CD8-positive, alpha-beta memory T cell (primary cell): ENCODE results near the gene COX5A. TPM values are rescaled to one million over a fixed set of nuclear protein-coding genes. Genes with fewer than 3 reads are reported as not detected.
A peak's percentile ranks its signal among the peaks of the same experiment; 100 is the strongest.

Experiments used
- CTCF ChIA-PET: fragments of 350-600 bp; sonication (Branson Sonifier 250); formaldehyde crosslinking; loops from one replicate; lab custom pipeline; 2021; ENCODE audit warnings: antibody characterized with exemption; lab: Charles Lee
- POLR2A ChIA-PET: fragments of 350-600 bp; sonication (Branson Sonifier 250); formaldehyde crosslinking; loops from one replicate; lab custom pipeline; 2021; ENCODE audit warnings: antibody characterized with exemption; lab: Charles Lee
- DNase-seq, 5 donors: peaks; one replicate each; pipeline versions ENCODE4 v3.0.0 to v3.0.0-alpha.2; 2020 to 2022; ENCODE audit warnings: mixed read lengths in 1 of 5
- H3K27ac ChIP-seq: one replicate; pipeline ENCODE4 v1.7.0; 2013; ENCODE audit warnings: low read depth, mild to moderate bottlenecking, low read length, moderate library complexity
- H3K27me3 ChIP-seq: 2 replicates; pipeline ENCODE4 v1.7.0; 2013; ENCODE audit warnings: low read length, mild to moderate bottlenecking; ENCODE audit not compliant: insufficient read depth, poor library complexity, severe bottlenecking
- H3K36me3 ChIP-seq: 2 replicates; pipeline ENCODE4 v1.7.0; 2013; ENCODE audit warnings: mild to moderate bottlenecking, low read length, moderate library complexity; ENCODE audit not compliant: insufficient read depth
- H3K4me1 ChIP-seq: 2 replicates; pipeline ENCODE4 v1.7.0; 2013; ENCODE audit warnings: mild to moderate bottlenecking, low read length, moderate library complexity; ENCODE audit not compliant: insufficient read depth
- H3K4me3 ChIP-seq: 2 replicates; pipeline ENCODE4 v1.7.0; 2013; ENCODE audit warnings: mild to moderate bottlenecking, low read length
- H3K9me3 ChIP-seq: 2 replicates; pipeline ENCODE4 v1.7.0; 2013; ENCODE audit warnings: mild to moderate bottlenecking, low read length
- H3K27ac Mint-ChIP-seq, 8 donors: one replicate each; pipeline ENCODE4 v1.8.0; 2020 to 2021; ENCODE audit warnings: mixed read lengths in 8 of 8, mild to moderate bottlenecking in 6 of 8, inconsistent platforms in 3 of 8, moderate library complexity in 3 of 8
- H3K27me3 Mint-ChIP-seq, 2 donors: one replicate each; pipeline ENCODE4 v1.8.0; 2020 to 2021; ENCODE audit warnings: mixed read lengths in 2 of 2, mild to moderate bottlenecking in 1 of 2, moderate library complexity in 1 of 2
- H3K36me3 Mint-ChIP-seq, 3 donors: one replicate each; pipeline ENCODE4 v1.8.0; 2020 to 2021; ENCODE audit warnings: mixed read lengths in 3 of 3, inconsistent platforms in 1 of 3, mild to moderate bottlenecking in 1 of 3
- H3K4me1 Mint-ChIP-seq, 3 donors: one replicate each; pipeline ENCODE4 v1.8.0; 2020 to 2021; ENCODE audit warnings: mixed read lengths in 3 of 3, inconsistent platforms in 1 of 3, mild to moderate bottlenecking in 1 of 3
- H3K4me3 Mint-ChIP-seq, 7 donors: one replicate each; pipeline ENCODE4 v1.8.0; 2020 to 2021; ENCODE audit warnings: mixed read lengths in 7 of 7, mild to moderate bottlenecking in 6 of 7, moderate library complexity in 4 of 7, inconsistent platforms in 2 of 7
- H3K9me3 Mint-ChIP-seq, 5 donors: one replicate each; pipeline ENCODE4 v1.8.0; 2020 to 2022; ENCODE audit warnings: mixed read lengths in 5 of 5, mild to moderate bottlenecking in 3 of 5, moderate library complexity in 2 of 5, inconsistent platforms in 1 of 5
- polyA plus RNA-seq: library from polyadenylated mRNA; unstranded; fragments of 300-500 nt; fragmentation: Illumina TruSeq; gene quantifications from one replicate; pipeline ENCODE4 v1.2.3, GENCODE V29; 2021
- total RNA-seq, 2 experiments: library from RNA; stranded (reverse); gene quantifications; one replicate each; pipeline ENCODE4 v1.2.3, GENCODE V29; 2021

COX5A gene
- total and polyA plus RNA-seq, 3 experiments from 2014 or later, result 326 to 362 (median 351) TPM

DNA sequence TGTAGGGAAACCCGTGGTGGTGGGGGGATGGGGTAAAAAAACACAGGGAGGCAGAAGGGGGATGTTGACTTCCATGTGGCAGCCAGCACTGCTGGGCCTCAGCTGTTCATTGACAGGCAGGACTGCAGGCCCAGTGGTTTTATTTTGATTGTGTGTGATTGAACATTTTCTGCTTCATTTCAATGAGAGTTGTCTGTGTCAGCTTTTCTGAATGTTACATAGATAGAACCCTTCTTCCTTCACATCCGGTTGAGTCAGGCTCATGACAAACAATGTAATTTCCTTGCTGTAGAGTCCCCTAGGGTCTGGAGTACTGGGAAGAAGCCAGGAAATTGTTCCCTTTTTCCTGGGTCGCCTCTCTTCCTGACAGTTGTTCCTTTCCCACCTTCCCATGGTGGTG, 26.9 kb upstream of the COX5A start:
- no peak overlapping the region for H3K27ac ChIP-seq
- no peaks in the 10 kb centered on the region for H3K4me1 ChIP-seq
- peaks cover 4% of the 10 kb centered on the region for H3K27me3 ChIP-seq
- H3K9me3 Mint-ChIP-seq, result no peaks in the 10 kb centered on the region
- no peak for DNase-seq
- POLR2A ChIA-PET, result no interaction called here
- no peaks in the 10 kb centered on the region for H3K9me3 ChIP-seq
- H3K36me3 Mint-ChIP-seq, result no peaks in the 10 kb centered on the region
- no peak overlapping the region for H3K4me3 Mint-ChIP-seq
- no peaks in the 10 kb centered on the region for H3K36me3 ChIP-seq
- H3K27ac Mint-ChIP-seq, result peak overlapping the region in 1 of 8 donors; percentile 72
- H3K27me3 Mint-ChIP-seq, result peaks cover 5 to 11% of the 10 kb centered on the region in 2 donors
- no peaks in the 10 kb centered on the region for H3K4me1 Mint-ChIP-seq
- H3K4me3 ChIP-seq, result no peak overlapping the region
- CTCF ChIA-PET, result no interaction called here

DNA sequence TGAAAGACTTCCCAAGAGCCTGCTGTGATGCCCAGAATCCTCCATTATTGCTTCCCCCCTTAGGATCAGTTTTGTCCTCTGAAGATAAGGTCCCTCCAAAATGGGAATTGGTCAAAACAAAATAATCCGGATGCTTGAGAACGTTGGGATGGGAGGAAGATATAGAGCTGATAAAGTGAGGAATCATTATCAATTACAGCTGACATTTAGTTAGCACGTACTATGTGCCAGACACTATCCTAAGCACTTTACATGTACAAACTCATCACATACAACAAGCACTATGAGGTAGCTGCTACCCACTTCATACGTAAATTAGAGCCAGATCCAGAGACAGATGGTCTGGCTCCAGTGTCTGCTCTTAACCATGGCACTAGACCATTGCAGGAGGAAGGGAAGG, 25.3 kb upstream of the COX5A start:
- peaks cover 11 to 15% (median 12%) of the 10 kb centered on the region in 3 donors for H3K4me1 Mint-ChIP-seq
- no peaks in the 10 kb centered on the region for H3K36me3 Mint-ChIP-seq
- CTCF ChIA-PET, result interaction anchor here (1.3 kb wide), 1 partner anchor 192 kb away, joined by 3 read pairs; no protein-coding TSS in a partner anchor
- no peaks in the 10 kb centered on the region for H3K9me3 ChIP-seq
- no peaks in the 10 kb centered on the region for H3K9me3 Mint-ChIP-seq
- H3K27ac ChIP-seq, result no peak overlapping the region
- H3K27ac Mint-ChIP-seq, result no peak overlapping the region
- H3K36me3 ChIP-seq, result no peaks in the 10 kb centered on the region
- H3K4me1 ChIP-seq, result peaks cover 7% of the 10 kb centered on the region
- peaks cover 18 to 26% of the 10 kb centered on the region in 2 donors for H3K27me3 Mint-ChIP-seq
- DNase-seq, result no peak
- no peak overlapping the region for H3K4me3 ChIP-seq
- H3K4me3 Mint-ChIP-seq, result no peak overlapping the region
- peaks cover 20% of the 10 kb centered on the region for H3K27me3 ChIP-seq
- POLR2A ChIA-PET, result no interaction called here

DNA sequence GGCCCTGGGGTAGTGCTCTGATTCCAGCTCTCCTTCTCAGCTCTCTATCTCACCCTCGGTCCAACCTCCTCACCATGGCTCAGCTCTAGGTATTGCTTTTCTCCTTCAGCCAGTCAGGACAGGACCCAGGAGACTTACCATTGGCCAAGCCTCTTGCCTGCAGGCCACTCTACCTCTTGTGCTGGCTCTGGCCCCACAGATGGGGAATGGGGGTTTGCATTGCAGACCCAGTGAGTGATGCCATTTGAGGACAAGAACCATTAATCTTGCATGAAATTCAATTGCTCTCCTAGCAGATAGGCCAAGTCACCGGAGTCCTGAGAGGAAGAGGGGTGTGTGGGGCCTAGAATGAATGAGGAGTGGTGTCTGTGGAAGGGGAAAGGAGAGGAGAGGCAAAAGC, 24.8 kb upstream of the COX5A start:
- peaks cover 15 to 20% (median 16%) of the 10 kb centered on the region in 3 donors for H3K4me1 Mint-ChIP-seq
- DNase-seq, result no peak
- no peak overlapping the region for H3K27ac Mint-ChIP-seq
- no peak overlapping the region for H3K27ac ChIP-seq
- peaks cover 11% of the 10 kb centered on the region for H3K4me1 ChIP-seq
- ChIA-PET CTCF (interaction anchor here (1.3 kb wide), 1 partner anchor 191 kb away, joined by 3 read pairs; no protein-coding TSS in a partner anchor), POLR2A (no interaction called here)
- H3K27me3 ChIP-seq, result peaks cover 24% of the 10 kb centered on the region
- H3K4me3 ChIP-seq, result no peak overlapping the region
- H3K9me3 ChIP-seq, result no peaks in the 10 kb centered on the region
- H3K27me3 Mint-ChIP-seq, result peaks cover 22 to 32% of the 10 kb centered on the region in 2 donors
- no peaks in the 10 kb centered on the region for H3K36me3 Mint-ChIP-seq
- no peaks in the 10 kb centered on the region for H3K36me3 ChIP-seq
- no peak overlapping the region for H3K4me3 Mint-ChIP-seq
- no peaks in the 10 kb centered on the region for H3K9me3 Mint-ChIP-seq

DNA sequence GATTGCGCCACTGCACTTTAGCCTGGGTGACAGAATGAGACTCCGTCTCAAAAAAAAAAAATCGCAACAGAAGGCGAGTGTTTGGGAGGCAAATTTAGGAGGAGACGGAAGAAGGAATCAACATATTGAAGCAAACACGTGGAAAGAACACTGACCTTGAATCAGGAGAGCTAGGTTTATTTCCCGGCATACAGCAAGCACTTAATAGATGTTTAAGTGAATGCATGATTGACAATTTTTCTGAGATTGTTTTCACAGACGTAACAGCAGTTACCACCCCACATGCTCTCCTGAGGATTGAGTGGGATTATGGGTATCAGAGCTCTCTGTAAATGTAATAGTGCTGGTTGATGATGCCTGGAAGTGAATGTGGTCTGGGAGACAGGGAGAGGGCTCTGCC, 24.3 kb upstream of the COX5A start:
- Mint-ChIP-seq H3K27ac (no peak overlapping the region), H3K4me3 (no peak overlapping the region)
- POLR2A ChIA-PET, result no interaction called here

DNA sequence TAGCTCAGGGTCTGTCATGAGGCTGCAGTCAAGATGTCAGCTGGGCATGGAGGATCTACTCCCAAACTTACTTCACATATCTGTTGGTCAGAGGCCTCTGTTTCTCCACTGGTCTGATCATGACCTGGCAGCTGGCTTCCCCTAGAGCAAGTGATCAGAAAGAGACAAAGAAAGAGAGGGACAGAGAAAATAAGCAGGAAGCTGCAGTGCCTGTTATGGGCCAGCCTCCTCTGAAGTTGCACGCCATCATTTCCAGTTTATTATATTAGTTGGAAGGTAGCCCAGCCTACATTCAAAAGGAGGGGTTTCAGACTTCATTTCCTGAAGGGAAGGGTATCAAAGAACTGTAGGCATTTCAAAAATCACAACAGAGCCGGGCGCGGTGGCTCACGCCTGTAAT, 23.7 kb upstream of the COX5A start:
- DNase-seq, result no peak
- CTCF ChIA-PET, result interaction anchor here (1.5 to 2.9 kb wide), 2 partner anchors 11 to 191 kb away, joined by 4 to 17 read pairs; no protein-coding TSS in a partner anchor
- H3K27ac Mint-ChIP-seq, result no peak overlapping the region

More for the DNA sequence above, 24.3 kb upstream of the COX5A start:
- Mint-ChIP-seq H3K27me3 (peaks cover 22 to 36% of the 10 kb centered on the region in 2 donors), H3K36me3 (no peaks in the 10 kb centered on the region), H3K9me3 (no peaks in the 10 kb centered on the region), H3K4me1 (peaks cover 16 to 20% (median 19%) of the 10 kb centered on the region in 3 donors)
- Histone ChIP-seq H3K36me3 (no peaks in the 10 kb centered on the region), H3K27me3 (peaks cover 29% of the 10 kb centered on the region), H3K27ac (no peak overlapping the region), H3K9me3 (no peaks in the 10 kb centered on the region), H3K4me1 (peaks cover 16% of the 10 kb centered on the region), H3K4me3 (no peak overlapping the region)
- CTCF ChIA-PET, result no interaction called here
- no peak for DNase-seq

DNA sequence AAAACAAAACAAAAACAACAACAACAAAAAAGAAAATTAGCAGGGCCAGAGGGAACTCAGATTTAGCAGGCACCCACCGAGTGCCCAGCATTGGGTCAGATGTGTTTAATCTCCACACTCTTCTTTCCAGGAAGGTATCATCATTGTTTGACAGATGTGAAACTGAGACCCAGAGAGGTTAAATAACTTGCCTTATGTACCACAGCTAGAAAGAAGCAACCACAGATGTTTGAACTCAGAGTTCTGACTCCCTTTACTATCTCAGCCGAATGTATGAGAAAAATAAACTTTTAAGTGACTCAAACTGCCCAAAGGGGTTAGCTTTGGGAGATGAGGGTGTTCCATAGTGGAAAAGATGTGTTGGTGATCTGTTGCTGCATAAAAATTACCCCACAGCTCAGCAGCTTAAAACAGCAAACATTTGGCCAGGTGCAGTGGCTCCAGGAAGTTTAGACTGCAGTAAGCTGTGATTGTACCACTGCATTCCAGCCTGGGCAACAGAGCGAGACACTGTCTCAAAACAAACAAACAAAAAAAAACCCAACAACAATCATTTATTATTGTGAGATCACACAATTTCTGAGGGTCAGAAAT, 23.2 kb upstream of the COX5A start:
- ChIA-PET POLR2A (no interaction called here), CTCF (interaction anchor here (1.5 to 2.9 kb wide), 2 partner anchors 11 to 190 kb away, joined by 4 to 17 read pairs; no protein-coding TSS in a partner anchor)
- Histone ChIP-seq H3K27me3 (peaks cover 33% of the 10 kb centered on the region), H3K4me1 (peaks cover 20% of the 10 kb centered on the region), H3K36me3 (no peaks in the 10 kb centered on the region), H3K27ac (no peak overlapping the region), H3K4me3 (no peak overlapping the region), H3K9me3 (no peaks in the 10 kb centered on the region)
- Mint-ChIP-seq H3K27me3 (peaks cover 25 to 36% of the 10 kb centered on the region in 2 donors), H3K4me3 (no peak overlapping the region), H3K9me3 (no peaks in the 10 kb centered on the region), H3K4me1 (peaks cover 16 to 24% (median 20%) of the 10 kb centered on the region in 3 donors), H3K36me3 (no peaks in the 10 kb centered on the region), H3K27ac (no peak overlapping the region)
- no peak for DNase-seq

More for the DNA sequence above, 23.7 kb upstream of the COX5A start:
- H3K27ac ChIP-seq, result no peak overlapping the region
- peaks cover 20% of the 10 kb centered on the region for H3K4me1 ChIP-seq
- Mint-ChIP-seq H3K4me1 (peaks cover 16 to 23% (median 20%) of the 10 kb centered on the region in 3 donors), H3K36me3 (no peaks in the 10 kb centered on the region), H3K27me3 (peaks cover 25 to 36% of the 10 kb centered on the region in 2 donors), H3K4me3 (no peak overlapping the region), H3K9me3 (no peaks in the 10 kb centered on the region)
- POLR2A ChIA-PET, result no interaction called here
- H3K27me3 ChIP-seq, result peaks cover 33% of the 10 kb centered on the region
- no peaks in the 10 kb centered on the region for H3K36me3 ChIP-seq
- H3K9me3 ChIP-seq, result no peaks in the 10 kb centered on the region
- H3K4me3 ChIP-seq, result no peak overlapping the region

DNA sequence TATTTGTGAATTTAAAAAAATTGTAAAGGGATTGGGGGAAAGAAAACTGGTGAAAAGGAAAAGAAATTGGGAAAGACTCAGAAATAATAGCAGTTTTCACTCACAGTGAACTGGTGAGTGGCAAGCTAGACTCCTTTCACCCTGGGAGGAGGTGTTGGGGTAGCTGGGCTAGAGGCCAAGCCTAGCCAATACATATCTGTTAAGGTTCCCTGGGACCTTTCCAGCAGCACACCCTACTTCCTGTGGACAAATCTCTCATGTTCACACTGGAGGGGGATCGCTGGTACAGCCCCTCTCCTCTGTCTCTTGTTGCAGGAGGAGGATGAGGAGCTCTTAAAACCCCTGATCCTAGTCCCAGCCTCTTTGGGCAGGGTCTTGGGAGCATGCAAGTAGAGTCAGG, 22.4 kb upstream of the COX5A start:
- H3K27ac Mint-ChIP-seq, result no peak overlapping the region
- POLR2A ChIA-PET, result no interaction called here
- peaks cover 25 to 36% of the 10 kb centered on the region in 2 donors for H3K27me3 Mint-ChIP-seq

DNA sequence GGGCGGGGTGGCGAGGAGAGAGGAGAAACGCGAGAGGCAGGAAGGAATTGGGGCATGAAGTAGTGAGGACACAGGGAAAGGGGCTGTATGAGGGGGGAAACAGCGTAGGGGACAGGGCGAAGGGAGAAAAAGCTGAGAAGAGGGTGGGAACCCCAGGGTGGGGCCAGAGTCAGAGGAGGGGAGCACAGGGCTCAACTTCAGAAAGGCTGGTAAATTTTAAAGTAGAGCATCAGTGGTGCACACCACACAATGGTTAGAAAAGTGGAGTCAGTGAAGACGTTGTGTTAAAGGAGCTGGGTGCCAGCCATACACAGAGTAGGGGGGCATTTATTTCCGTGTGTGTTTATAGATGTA, 21.7 kb upstream of the COX5A start:
- H3K27ac ChIP-seq, result no peak overlapping the region
- no peak overlapping the region for H3K27ac Mint-ChIP-seq
- H3K36me3 ChIP-seq, result no peaks in the 10 kb centered on the region
- ChIA-PET CTCF (interaction anchor here (2.9 kb wide), 1 partner anchor 9 kb away, joined by 17 read pairs; no protein-coding TSS in a partner anchor), POLR2A (no interaction called here)
- H3K9me3 ChIP-seq, result no peaks in the 10 kb centered on the region
- no peak overlapping the region for H3K4me3 ChIP-seq
- H3K36me3 Mint-ChIP-seq, result no peaks in the 10 kb centered on the region
- no peak overlapping the region for H3K4me3 Mint-ChIP-seq
- H3K4me1 Mint-ChIP-seq, result peaks cover 16 to 32% (median 20%) of the 10 kb centered on the region in 3 donors
- H3K27me3 Mint-ChIP-seq, result peaks cover 24 to 36% of the 10 kb centered on the region in 2 donors
- peaks cover 33% of the 10 kb centered on the region for H3K27me3 ChIP-seq
- H3K4me1 ChIP-seq, result peaks cover 30% of the 10 kb centered on the region
- H3K9me3 Mint-ChIP-seq, result no peaks in the 10 kb centered on the region
- DNase-seq, result no peak

More for the DNA sequence above, 22.4 kb upstream of the COX5A start:
- DNase-seq, result no peak
- Histone ChIP-seq H3K27ac (no peak overlapping the region), H3K4me3 (no peak overlapping the region), H3K4me1 (peaks cover 27% of the 10 kb centered on the region), H3K36me3 (no peaks in the 10 kb centered on the region), H3K9me3 (no peaks in the 10 kb centered on the region), H3K27me3 (peaks cover 33% of the 10 kb centered on the region)
- Mint-ChIP-seq H3K9me3 (no peaks in the 10 kb centered on the region), H3K36me3 (no peaks in the 10 kb centered on the region), H3K4me1 (peaks cover 16 to 32% (median 20%) of the 10 kb centered on the region in 3 donors), H3K4me3 (no peak overlapping the region)
- CTCF ChIA-PET, result interaction anchor here (1.5 to 2.9 kb wide), 2 partner anchors 10 to 189 kb away, joined by 4 to 17 read pairs; no protein-coding TSS in a partner anchor
